Measurements from ENCODE around the gene MAP2K1. TPM values are rescaled to one million over a fixed set of nuclear protein-coding genes. Genes with fewer than 3 reads are reported as not detected.

Gene MAP2K1
- total and polyA plus RNA-seq, 9 of the 15 experiments (the other 6 are each of a cell fraction or from before 2014, with no cell fraction given): 7.5 to 58.3 (median 30.0) TPM

DNA sequence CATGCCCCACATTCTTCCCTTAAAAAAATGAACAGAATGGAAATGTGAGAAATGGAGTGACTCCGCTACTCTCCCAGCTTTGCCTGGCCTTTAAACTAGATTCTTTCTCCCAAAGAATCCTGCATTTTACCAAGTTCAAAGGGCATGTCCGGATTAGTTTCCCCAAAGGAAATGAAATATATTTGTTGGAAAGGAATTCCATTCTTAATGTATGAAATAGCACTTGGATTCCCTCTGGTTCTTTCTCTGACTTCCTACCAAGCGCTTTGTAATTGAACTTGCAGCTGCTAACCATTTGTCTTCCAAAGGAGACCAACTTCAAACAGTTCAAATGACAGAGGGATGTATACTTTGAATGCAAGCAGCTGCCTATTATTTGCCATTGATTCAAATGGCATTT, 18.9 kb downstream of the MAP2K1 start:
- WGBS (ENCODE audit: insufficient coverage, low coverage, missing lambda C conversion rate): 94% methylated on average over 3 of the region's 3 CpGs
- no peak for DNase-seq (ENCODE audit: extremely low read depth in 1 of 4, low spot score in 3 of 4)
- H3K9me3 ChIP-seq (replicated peaks; ENCODE audit: control insufficient read depth, insufficient read depth, low read depth, low read length): no peaks in the 10 kb centered on the region
- H3K27ac ChIP-seq (ENCODE audit: extremely low read depth, low read depth, low read length): no peak overlapping the region
- H3K4me2 ChIP-seq (ENCODE audit: insufficient read depth, low read length): no peak overlapping the region
- H3K79me2 ChIP-seq (ENCODE audit: control insufficient read depth, insufficient read depth, low read length): peaks cover 96% of the 10 kb centered on the region
- peaks cover 6% of the 10 kb centered on the region for H3K9me1 ChIP-seq (ENCODE audit: control insufficient read depth, insufficient read depth, low read length)
- peaks cover 6% of the 10 kb centered on the region; the same call in 2 of the 3 replicates for H3K36me3 ChIP-seq (ENCODE audit: control insufficient read depth, insufficient read depth, low read length)
- POLR2A ChIA-PET: interaction anchor here (1.1 kb wide), 1 partner anchor 9 kb away, joined by 6 read pairs; no protein-coding TSS in a partner anchor
- H3K4me3 ChIP-seq: no peak overlapping the region
- peaks cover 7 to 19% of the 10 kb centered on the region in 2 experiments; a peak in 4 of 5 replicates for H3K4me1 ChIP-seq (replicated peaks in 1 of 2; ENCODE audit: control insufficient read depth in 2 of 2, insufficient read depth in 2 of 2, low read length in 2 of 2)
- H2AFZ ChIP-seq (ENCODE audit: low read depth, low read length): no peak overlapping the region
- no peak for FAIRE-seq
- intact Hi-C loops (cut with micrococcal nuclease) (no loop called here), in situ Hi-C loops (cut with MboI) (no loop called here)
- no peaks in the 10 kb centered on the region for H3K27me3 ChIP-seq (ENCODE audit: control insufficient read depth in 2 of 2, insufficient read depth in 2 of 2, low read length in 2 of 2)
- BruUV-seq (replicated peaks): no TSS peak
- TF ChIP-seq SPI1 (IDR thresholded peaks at IDR 0.05; ENCODE audit: borderline replicate concordance, low read depth, low read length): no peak
- TF ChIP-seq, protein P1, sequence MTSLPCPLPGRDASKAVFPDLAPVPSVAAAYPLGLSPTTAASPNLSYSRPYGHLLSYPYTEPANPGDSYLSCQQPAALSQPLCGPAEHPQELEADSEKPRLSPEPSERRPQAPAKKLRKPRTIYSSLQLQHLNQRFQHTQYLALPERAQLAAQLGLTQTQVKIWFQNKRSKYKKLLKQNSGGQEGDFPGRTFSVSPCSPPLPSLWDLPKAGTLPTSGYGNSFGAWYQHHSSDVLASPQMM (CRISPR knock-in tag; IDR thresholded peaks at IDR 0.05): no peak
- peaks cover 38% of the 10 kb centered on the region for H4K20me1 ChIP-seq (replicated peaks; ENCODE audit: control insufficient read depth, insufficient read depth, low read length)
- no peak overlapping the region for H3K9ac ChIP-seq (ENCODE audit: insufficient read depth in 1 of 2, low read depth in 2 of 2, low read length in 2 of 2)
- CTCF ChIA-PET (ENCODE audit: low intra/inter-chr PET ratio): no interaction called here
- no peak for ATAC-seq

DNA sequence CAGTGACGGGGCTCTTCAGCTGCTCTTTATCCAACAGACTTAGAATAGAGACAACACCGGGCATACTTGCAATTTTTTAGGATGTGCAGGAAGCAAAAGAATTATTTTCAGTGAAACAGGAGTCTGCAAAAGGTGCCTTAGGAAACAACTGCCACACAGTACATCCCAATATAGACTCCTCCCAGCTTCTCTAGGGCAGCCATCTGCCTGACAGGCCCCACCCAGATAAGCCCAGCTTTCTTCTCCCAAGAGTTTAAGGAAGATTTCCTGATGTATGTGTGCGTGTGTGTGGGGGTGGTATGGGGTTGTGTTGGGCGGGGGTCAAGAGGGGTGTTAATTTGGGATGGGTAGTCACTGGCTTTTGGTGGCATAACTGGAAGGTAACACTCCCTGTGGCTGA, 21.5 kb downstream of the MAP2K1 start:
- Histone ChIP-seq H3K27me3 (ENCODE audit: control insufficient read depth in 2 of 2, insufficient read depth in 2 of 2, low read length in 2 of 2) (no peaks in the 10 kb centered on the region), H4K20me1 (replicated peaks; ENCODE audit: control insufficient read depth, insufficient read depth, low read length) (peaks cover 38% of the 10 kb centered on the region), H3K79me2 (ENCODE audit: control insufficient read depth, insufficient read depth, low read length) (peaks cover 93% of the 10 kb centered on the region), H3K9ac (ENCODE audit: insufficient read depth in 1 of 2, low read depth in 2 of 2, low read length in 2 of 2) (no peak overlapping the region), H3K4me3 (no peak overlapping the region), H2AFZ (ENCODE audit: low read depth, low read length) (no peak overlapping the region), H3K4me1 (replicated peaks in 1 of 2; ENCODE audit: control insufficient read depth in 2 of 2, insufficient read depth in 2 of 2, low read length in 2 of 2) (peaks cover 7 to 19% of the 10 kb centered on the region in 2 experiments; a peak in 4 of 5 replicates), H3K27ac (ENCODE audit: extremely low read depth, low read depth, low read length) (no peak overlapping the region), H3K9me1 (ENCODE audit: control insufficient read depth, insufficient read depth, low read length) (peaks cover 6% of the 10 kb centered on the region), H3K36me3 (ENCODE audit: control insufficient read depth, insufficient read depth, low read length) (0 out of 3 replicates have a peak, but pooled peaks cover 4% of the 10 kb centered on the region), H3K4me2 (ENCODE audit: insufficient read depth, low read length) (no peak overlapping the region; the same call in 1 of the 2 replicates), H3K9me3 (replicated peaks; ENCODE audit: control insufficient read depth, insufficient read depth, low read depth, low read length) (no peaks in the 10 kb centered on the region)
- intact Hi-C loops (cut with micrococcal nuclease): no loop called here
- in situ Hi-C loops (cut with MboI): no loop called here
- DNase-seq (ENCODE audit: extremely low read depth in 1 of 4, low spot score in 3 of 4): peak in 3 of 4 experiments; percentile 23 to 58 (median 48)
- BruUV-seq (replicated peaks): no TSS peak
- peak; percentile 67 for FAIRE-seq
- 22% methylated on average over 3 of the region's 4 CpGs for WGBS (ENCODE audit: insufficient coverage, low coverage, missing lambda C conversion rate)
- TF ChIP-seq, protein P2, sequence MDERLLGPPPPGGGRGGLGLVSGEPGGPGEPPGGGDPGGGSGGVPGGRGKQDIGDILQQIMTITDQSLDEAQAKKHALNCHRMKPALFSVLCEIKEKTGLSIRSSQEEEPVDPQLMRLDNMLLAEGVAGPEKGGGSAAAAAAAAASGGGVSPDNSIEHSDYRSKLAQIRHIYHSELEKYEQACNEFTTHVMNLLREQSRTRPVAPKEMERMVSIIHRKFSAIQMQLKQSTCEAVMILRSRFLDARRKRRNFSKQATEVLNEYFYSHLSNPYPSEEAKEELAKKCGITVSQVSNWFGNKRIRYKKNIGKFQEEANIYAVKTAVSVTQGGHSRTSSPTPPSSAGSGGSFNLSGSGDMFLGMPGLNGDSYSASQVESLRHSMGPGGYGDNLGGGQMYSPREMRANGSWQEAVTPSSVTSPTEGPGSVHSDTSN (CRISPR knock-in tag; IDR thresholded peaks at IDR 0.05; ENCODE audit: low read depth): 0 out of 2 replicates have a peak, but pooled peaks have one; percentile 17
- TF ChIP-seq, protein P2 (tag; conservative IDR thresholded peaks at IDR 0.05; ENCODE audit: low read depth): no peak
- no peak for TF ChIP-seq MAFG (tag; conservative IDR thresholded peaks at IDR 0.05)
- TF ChIP-seq TCF3 (CRISPR knock-in tag; IDR thresholded peaks at IDR 0.05): peak; percentile 13; the same call in 1 of the 2 replicates
- TF ChIP-seq, protein P3, sequence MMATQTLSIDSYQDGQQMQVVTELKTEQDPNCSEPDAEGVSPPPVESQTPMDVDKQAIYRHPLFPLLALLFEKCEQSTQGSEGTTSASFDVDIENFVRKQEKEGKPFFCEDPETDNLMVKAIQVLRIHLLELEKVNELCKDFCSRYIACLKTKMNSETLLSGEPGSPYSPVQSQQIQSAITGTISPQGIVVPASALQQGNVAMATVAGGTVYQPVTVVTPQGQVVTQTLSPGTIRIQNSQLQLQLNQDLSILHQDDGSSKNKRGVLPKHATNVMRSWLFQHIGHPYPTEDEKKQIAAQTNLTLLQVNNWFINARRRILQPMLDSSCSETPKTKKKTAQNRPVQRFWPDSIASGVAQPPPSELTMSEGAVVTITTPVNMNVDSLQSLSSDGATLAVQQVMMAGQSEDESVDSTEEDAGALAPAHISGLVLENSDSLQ (IDR thresholded peaks at IDR 0.05): peak; percentile 72
- peak in 1 of 3 experiments; percentile 29 for TF ChIP-seq YY1 (IDR thresholded peaks at IDR 0.05; ENCODE audit: borderline replicate concordance in 1 of 3, control insufficient read depth in 1 of 3, extremely low read depth in 1 of 3, insufficient read depth in 3 of 3, insufficient read length in 1 of 3, insufficient replicate concordance in 2 of 3, low read depth in 1 of 3, low read length in 2 of 3)
- TF ChIP-seq ZNF551 (CRISPR knock-in tag; IDR thresholded peaks at IDR 0.05): no peak
- ChIA-PET POLR2A (interaction anchor here (0.8 to 1.0 kb wide), 3 partner anchors 24 to 59 kb away, joined by 3 to 4 read pairs (median 3); no protein-coding TSS in a partner anchor), CTCF (ENCODE audit: low intra/inter-chr PET ratio) (no interaction called here)
- peak; percentile 88 for ATAC-seq
